ENCODE measurements around the gene KRTAP26-1.

Gene KRTAP26-1

GRCh38 chr21:30271611-30272010 lies 48.5 kb downstream of the KRTAP26-1 start:
- in situ Hi-C loops (cut with HindIII; ENCODE audit: low sequenced_read_pairs) = no loop called here

DNA sequence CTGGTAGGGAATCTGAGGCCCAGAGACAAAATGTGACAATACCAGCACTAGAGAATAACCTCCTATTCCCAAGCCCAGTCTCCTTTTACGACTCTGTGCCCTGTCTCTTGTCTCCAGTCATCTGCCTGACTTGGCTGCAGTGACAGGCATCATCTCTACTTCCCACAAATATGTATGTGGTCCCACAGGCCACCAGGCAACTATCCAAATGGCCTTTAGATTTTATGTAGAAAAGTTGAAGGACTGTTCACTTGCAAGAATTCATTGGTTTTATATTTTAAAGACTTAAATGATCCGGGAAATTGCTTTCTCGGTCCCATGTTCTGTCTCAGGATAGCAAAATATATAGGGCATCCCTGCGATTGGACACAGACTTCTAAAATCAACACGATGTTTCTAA lies 49.0 kb downstream of the KRTAP26-1 start:
- in situ Hi-C loops (cut with HindIII; ENCODE audit: low sequenced_read_pairs) = no loop called here

DNA sequence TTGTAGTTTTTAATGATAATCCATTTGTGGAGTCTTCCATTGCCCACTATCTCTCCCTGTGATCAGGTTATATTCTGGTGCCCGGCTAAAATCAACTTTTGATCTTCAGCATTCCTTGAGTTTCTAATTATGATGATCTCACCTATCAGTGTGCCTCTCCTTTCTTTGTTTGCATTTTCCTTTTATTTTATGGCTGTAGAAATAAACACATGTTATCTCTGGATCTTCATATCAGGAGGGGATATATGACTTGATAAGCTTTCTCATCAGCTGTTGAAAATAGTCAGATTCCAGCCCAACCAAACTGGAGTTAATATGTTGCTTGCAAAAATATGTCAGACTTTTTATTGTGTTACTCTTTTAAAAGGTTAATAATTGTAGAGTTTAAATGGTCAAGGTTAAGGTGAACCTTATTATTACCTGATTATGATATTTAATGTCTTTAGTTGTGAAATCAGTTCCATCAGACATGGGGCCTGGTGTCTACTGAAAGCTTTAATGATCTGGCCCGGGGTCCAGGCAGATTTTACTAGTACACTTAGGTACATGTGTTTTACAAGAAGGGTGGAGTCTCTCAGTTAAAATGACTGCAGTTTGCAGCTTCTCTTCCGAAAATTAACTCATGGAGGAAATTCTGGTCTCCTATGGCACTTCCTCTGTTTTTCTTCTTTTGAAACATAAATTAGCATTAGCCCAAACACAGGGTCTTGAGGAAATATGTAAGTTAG lies 50.1 kb downstream of the KRTAP26-1 start:
- in situ Hi-C loops (cut with HindIII; ENCODE audit: low sequenced_read_pairs) = no loop called here
